Measurements from ENCODE around the gene MPPED2.

The MPPED2 gene

GRCh38 chr11:30586251-30587144, at the start of gene MPPED2:
Gene MPPED2 (minus strand): TSS chr11:30586353. CDS start chr11:30580373, 5,980 bp downstream.
- DNase-seq: peak; percentile 14

- peak; percentile 3 for DNase-seq
These were observed 49.3 kb upstream of the MPPED2 start for GRCh38 chr11:30635401-30635989.

- no peak for DNase-seq
These were observed 45.0 kb upstream of the MPPED2 start for GRCh38 chr11:30631148-30631547.

- no peak for DNase-seq
These were observed 33.6 kb upstream of the MPPED2 start for GRCh38 chr11:30619767-30620166.

GRCh38 chr11:30617762-30618161, 31.6 kb upstream of the MPPED2 start:
- no peak for DNase-seq

GRCh38 chr11:30610628-30611027, 24.5 kb upstream of the MPPED2 start:
- no peak for DNase-seq

GRCh38 chr11:30608534-30608933, 22.4 kb upstream of the MPPED2 start:
- no peak for DNase-seq

- DNase-seq: no peak
These were observed 19.0 kb upstream of the MPPED2 start for GRCh38 chr11:30605036-30605605.

- DNase-seq: no peak
These were observed 17.2 kb upstream of the MPPED2 start for GRCh38 chr11:30603357-30603756.

GRCh38 chr11:30596832-30597231, 10.7 kb upstream of the MPPED2 start:
- DNase-seq: no peak

GRCh38 chr11:30595934-30596333, 9.8 kb upstream of the MPPED2 start:
- no peak for DNase-seq

- DNase-seq: no peak
These were observed 8.7 kb upstream of the MPPED2 start for GRCh38 chr11:30594646-30595411.

- DNase-seq: no peak
These were observed 1.2 kb upstream of the MPPED2 start for GRCh38 chr11:30587269-30587812.

GRCh38 chr11:30585892-30586250, 282 bp downstream of the MPPED2 start:
- DNase-seq: peak; percentile 3

GRCh38 chr11:30585125-30585891, 845 bp downstream of the MPPED2 start:
- peak; percentile 11 for DNase-seq

- no peak for DNase-seq
These were observed 2.5 kb downstream of the MPPED2 start for GRCh38 chr11:30583476-30584280.

- no peak for DNase-seq
These were observed 3.4 kb downstream of the MPPED2 start for GRCh38 chr11:30582726-30583125.

- no peak for DNase-seq
These were observed 4.5 kb downstream of the MPPED2 start for GRCh38 chr11:30581675-30582074.

- DNase-seq: no peak
These were observed 5.6 kb downstream of the MPPED2 start for GRCh38 chr11:30580573-30580972.

- DNase-seq: no peak
These were observed 6.6 kb downstream of the MPPED2 start for GRCh38 chr11:30579415-30580175.
